NK-92 (cell line): ENCODE results near the gene TTC28.
"Not testable (repeated sequence)": the region's sequence is repeated elsewhere in the genome, so short reads cannot be mapped to it uniquely, and the experiment has no call there.

ENCODE experiments used
- DNase-seq: peaks from one replicate; lab custom pipeline; 2025; ENCODE audit not compliant: unreplicated experiment; lab: John Stamatoyannopoulos, UW

The TTC28 gene

GRCh38 chr22:28072066-28072465, 607.6 kb downstream of the TTC28 start:
- no peak for DNase-seq

- DNase-seq, result no peak
These were observed 610.8 kb downstream of the TTC28 start for GRCh38 chr22:28068826-28069225.

- DNase-seq, result no peak
These were observed 614.7 kb downstream of the TTC28 start for GRCh38 chr22:28064920-28065319.

GRCh38 chr22:28063656-28064055, 616.0 kb downstream of the TTC28 start:
- DNase-seq, result no peak

- not testable (repeated sequence) for DNase-seq
These were observed 619.0 kb downstream of the TTC28 start for GRCh38 chr22:28060594-28060993.

GRCh38 chr22:28058036-28058435, 621.6 kb downstream of the TTC28 start:
- DNase-seq, result no peak

- DNase-seq, result no peak
These were observed 624.8 kb downstream of the TTC28 start for GRCh38 chr22:28054819-28055208.

- DNase-seq, result no peak
These were observed 625.5 kb downstream of the TTC28 start for GRCh38 chr22:28053896-28054818.

- DNase-seq, result no peak
These were observed 626.8 kb downstream of the TTC28 start for GRCh38 chr22:28052825-28053269.

- no peak for DNase-seq
These were observed 627.8 kb downstream of the TTC28 start for GRCh38 chr22:28051787-28052356.

- DNase-seq, result no peak
These were observed 628.4 kb downstream of the TTC28 start for GRCh38 chr22:28051091-28051786.

GRCh38 chr22:28048529-28048928, 631.1 kb downstream of the TTC28 start:
- no peak for DNase-seq

GRCh38 chr22:28047740-28048139, 631.9 kb downstream of the TTC28 start:
- no peak for DNase-seq

- no peak for DNase-seq
These were observed 633.5 kb downstream of the TTC28 start for GRCh38 chr22:28046100-28046499.

- no peak for DNase-seq
These were observed 635.0 kb downstream of the TTC28 start for GRCh38 chr22:28044546-28045173.

- DNase-seq, result no peak
These were observed 636.4 kb downstream of the TTC28 start for GRCh38 chr22:28043266-28043665.

- no peak for DNase-seq
These were observed 644.8 kb downstream of the TTC28 start for GRCh38 chr22:28034760-28035401.

GRCh38 chr22:28034145-28034759, 645.4 kb downstream of the TTC28 start:
- DNase-seq, result no peak

GRCh38 chr22:28032861-28033260, 646.8 kb downstream of the TTC28 start:
- DNase-seq, result no peak

GRCh38 chr22:28031383-28031922, 648.2 kb downstream of the TTC28 start:
- no peak for DNase-seq
